GM19035 (cell line): Measurements from ENCODE around the gene BCORL1.
A peak's percentile ranks its signal among the peaks of the same experiment; 100 is the strongest.

Source experiments
- ATAC-seq: cut with Tn5 transposase; IDR thresholded peaks from one replicate; pipeline ENCODE4 v1.9.1; 2021; ENCODE audit not compliant: unreplicated experiment

The BCORL1 gene

DNA sequence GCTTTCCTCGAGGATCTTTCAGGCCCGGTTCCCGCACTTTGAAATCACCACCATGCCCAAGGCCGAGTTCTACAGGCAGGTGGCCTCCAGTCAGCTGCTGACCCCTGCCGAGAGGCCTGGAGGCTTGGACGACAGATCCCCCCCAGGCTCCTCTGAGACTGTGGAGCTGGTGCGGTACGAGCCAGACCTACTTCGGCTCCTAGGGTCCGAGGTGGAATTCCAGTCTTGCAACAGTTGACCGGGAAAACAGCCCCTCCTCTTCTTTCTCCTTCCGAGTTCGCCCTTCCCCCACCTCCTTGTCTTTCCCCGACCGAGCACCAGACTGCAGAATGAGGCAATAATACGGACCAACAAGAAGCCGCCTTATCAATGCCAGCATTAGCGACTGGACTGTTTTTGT, 73.5 kb downstream of the BCORL1 start:
- ATAC-seq: no peak

DNA sequence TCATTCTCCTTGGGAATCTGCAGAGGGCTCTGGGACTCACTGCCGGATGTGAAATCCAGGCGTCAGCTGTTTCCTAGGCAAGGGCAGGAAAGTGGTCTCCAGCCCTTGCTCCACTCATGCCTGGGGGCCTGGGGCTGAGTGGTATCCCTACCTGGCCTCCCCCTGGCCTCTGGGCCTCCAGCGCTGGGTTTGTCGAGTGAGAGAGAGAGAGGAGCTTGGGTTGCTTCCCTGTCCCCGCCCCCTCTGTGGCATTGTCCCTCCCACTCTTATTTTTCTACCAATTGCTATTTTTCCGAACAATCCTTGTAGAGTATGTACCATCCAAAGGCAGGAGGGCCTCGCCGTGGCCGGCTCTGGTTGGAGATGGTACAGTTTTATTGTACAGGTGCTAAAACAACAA, 74.8 kb downstream of the BCORL1 start:
- ATAC-seq: no peak

DNA sequence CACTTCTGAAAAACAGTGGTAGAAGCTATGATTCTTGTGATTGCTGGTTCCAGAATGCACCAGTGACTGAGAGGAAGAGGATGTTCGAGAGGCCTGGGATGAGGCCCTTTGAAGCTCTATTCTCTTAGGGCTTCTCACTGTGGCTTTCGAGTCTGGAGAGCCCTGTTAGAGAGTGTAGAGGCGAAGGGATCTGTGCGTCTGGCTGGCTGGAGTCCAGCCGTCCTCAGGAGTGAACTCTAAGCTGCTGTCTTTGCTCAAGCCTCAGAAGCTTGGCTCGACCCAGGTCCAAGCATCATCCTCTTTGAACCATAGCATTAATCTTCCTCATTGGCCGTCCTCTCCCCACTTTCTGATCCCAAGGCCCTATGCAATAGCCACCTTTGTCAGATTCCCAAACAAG, 76.2 kb downstream of the BCORL1 start:
- ATAC-seq: no peak

DNA sequence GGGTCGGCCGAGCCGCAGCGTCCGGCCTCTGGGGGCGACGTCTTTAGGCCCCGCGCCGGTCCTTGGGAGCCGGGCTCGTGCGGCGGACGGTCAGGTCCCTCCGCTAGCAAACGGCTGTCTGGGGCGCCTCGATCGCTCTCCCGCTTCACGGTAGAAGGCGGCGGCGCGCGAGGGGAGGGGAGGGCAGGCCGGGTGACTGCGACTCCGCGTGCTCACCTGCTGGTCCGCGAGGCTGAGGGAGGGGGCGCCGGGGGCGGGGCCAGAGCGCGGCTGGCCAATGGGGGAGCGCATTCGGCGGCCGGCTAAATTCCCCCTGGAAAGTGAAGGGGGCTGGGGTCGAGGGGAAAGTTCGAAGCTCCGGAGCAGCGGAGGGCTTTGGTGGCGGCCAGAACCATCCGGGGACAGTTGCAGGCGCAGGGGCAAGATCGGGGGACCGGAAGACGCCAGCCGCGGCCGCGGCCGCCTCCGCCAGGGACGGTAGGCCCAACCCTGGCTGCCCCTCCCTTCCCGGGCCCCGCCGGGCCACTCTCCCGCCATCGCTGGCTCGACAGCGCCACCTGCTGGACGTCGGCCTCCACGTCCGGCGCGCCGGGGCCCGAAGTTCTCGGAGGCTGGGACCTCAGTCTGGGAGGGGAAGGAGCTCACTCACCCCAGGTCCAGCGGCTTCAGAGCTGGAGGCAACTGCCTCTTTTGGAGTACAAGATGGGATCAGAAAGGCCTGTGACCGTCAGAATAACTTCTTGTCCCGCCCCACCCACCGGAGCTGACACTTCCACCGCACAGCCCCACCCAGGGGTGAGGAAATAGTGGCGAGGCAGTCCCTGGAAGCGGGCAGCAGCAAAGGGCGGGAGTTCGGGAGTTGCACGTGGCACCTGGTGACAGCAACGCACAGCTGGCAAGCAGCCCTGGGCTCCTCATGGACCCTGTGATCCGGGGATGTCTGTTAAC, 78.0 kb downstream of the BCORL1 start:
- ATAC-seq: peak; percentile 94

DNA sequence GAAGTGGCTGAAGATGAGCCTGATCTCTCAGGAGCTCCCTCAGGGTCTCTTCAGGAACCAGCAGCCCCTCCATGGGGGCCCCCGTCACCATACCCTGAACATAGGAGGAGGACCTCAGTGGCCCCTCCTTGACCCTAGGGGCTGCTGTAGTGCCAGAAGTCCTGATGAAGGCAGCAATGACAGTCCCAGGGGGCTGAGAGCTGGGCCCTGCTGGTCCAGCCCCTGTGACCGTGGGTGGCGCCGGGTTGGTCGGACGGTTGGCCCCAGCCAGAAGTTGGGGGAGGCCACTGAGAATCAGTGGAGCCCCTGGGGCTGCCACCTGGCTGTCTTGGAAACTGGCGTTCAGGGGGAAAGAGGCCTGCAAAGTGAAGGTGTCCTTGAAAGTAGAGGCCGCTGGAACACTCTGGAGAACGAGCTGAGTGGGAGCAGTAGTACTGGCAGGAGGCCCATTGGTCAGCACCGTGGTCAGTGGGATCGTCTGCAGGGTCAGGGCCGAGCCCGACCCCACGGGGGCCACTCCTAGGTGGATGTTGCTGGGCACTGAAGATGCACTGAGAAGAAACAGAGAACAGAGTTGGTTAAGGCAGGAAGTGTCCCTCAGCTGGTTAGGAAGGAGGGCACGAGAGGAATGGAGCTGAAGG, 84.7 kb downstream of the BCORL1 start:
- ATAC-seq: no peak

DNA sequence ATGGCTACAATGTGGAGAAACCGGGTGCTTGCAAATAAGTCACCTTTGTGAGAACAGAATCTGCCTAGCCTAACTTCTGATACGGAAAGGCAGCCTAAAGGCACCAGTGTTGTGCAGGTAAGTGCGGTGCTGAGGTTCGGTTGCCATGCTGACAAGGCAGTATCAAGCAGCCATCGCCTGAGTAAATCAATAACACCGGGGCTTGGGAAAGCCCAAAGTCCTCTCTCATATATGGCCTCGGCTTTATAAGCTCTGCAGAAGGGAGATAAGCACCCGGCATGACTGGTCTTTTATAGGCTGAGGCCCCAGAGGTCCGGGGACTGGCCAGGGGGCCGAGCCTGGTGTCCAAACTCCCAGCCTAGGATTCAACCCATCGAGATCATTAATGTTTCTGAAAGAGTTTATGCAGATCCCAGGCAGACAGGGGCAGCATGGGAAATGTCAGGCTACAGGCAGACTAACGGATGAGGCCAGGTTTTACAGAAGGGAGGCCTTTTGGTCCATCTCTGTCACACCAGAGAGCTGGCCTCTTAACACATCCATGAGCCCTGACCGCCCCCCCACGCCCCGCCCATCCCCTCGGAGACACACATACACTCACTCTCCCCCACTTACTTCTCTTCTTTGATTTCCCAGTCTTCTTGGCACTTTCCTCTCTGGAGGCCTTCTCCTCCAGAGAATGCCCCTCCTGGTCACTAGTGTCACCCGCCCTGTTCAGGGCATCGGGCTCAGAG, 89.3 kb downstream of the BCORL1 start:
- ATAC-seq: no peak

DNA sequence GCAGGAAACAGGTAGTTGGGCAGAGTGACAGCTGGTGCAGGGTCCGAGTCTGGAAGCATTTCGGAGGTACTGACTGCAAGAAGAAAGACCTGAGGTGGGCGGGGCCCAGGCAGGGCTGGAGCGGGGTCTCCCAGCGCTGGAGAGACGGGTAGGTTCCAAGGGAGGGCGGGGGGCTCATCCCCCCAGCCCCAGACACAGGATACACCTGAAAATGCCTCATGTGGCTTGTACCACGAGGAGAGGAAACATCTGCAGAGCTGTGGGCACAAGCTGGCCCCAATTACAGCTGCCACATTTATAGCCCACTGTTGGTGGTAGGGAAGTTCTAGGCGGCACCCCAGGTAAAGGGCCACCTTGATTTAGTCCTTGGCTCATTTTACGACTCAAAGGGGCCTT, 89.9 kb downstream of the BCORL1 start:
- no peak for ATAC-seq

DNA sequence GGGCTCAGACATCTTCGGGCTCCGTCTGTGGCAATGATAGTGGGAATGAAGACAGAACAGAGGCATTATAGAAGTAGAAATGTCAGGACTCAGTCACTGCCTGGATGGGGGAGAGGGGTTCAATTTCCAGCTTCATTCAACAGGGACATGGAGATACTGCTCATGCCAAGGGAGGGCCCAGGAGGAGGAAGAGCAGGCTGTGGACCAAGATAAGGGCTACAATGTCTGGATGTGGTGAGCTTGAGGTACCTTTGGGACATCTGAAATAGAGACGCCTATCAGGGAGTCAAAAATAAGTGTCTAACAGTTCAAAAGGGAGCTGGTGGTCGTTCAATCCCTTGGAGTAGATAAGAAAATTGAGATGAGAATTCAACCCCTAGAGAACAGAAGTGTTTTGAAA, 93.3 kb downstream of the BCORL1 start:
- no peak for ATAC-seq

DNA sequence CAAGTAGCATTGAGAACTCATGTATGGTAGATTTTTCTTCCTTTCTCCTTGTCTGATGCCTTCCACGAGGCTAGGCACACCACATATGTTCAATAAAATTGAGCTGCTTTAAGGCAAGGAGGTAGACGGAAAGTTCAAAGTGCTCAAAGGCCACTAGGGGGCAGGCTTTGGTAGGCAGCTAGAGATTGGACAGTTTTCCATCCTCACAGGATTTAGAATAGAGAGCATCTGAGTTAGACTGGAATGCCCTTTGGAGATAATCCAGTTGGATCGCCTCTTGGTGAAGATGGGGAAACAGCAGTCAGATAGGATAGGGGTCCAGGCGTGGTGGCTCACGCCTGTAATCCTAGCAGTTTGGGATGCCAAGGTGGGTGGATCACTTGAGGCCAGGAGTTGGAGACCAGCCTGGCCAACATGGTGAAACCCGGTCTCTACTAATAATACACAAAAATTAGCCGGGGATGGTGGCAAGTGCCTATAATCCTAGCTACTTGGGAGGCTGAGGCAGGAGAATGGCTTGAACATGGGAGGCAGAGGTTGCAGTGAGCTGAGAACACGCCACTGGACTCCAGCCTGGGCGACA, 97.5 kb downstream of the BCORL1 start:
- ATAC-seq: no peak

DNA sequence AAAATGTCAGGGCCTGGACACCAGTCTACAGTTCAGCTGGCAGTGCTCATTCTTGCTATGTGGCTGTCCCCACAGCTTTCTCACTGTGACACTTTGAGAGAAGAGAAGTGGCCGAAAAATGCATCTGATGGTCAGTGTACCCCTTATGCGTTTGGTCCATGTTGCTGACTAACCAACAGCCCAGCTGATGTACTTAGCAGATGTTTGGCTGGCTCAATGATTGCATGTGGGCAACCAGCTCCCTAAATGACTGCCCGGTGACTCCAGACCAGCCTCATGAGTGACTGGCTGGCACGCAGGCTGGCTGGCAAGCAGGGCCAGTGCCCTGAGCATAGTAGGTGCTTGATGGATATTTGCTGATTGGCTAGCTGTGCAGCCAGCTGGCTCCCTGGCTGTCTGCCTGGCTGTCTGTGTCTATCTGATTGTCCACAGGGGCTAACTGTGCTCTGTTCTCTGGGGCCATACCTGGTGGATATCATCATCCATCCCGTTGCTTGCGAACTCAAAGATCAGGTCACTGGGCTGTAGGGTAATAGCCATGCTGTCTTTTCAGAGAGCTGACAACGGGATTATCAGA, 98.4 kb downstream of the BCORL1 start:
- no peak for ATAC-seq

DNA sequence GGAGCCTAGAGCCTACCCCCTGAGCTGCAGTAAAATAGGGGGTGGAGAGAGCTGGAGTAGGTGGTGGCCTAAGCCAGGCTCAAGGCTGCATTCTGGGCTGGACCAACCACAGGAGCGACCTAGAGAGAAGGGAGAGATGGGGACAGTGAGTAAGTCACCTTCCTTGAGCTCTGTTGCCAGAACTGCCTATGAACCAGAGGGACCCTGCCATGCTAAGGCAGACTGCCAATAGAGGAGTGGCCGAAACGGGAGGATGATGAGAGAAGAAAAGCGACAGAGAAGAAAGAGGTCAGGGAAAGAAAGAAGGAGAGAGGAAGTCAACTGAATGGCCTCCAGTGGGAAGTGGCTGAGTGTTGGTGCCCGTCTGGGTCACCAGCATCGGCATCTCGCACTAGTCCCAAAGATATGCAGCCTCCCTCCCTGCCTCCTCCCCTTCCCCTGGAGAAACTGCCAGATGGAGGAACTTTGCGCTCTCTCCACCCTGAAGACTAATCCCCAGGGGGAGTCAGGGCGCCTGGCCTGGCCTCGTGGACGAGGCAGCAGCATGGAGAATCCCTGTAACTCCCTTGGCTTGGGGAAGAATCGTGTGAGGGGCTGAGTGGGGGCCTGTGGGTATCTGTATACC, 99.1 kb downstream of the BCORL1 start:
- ATAC-seq: no peak

DNA sequence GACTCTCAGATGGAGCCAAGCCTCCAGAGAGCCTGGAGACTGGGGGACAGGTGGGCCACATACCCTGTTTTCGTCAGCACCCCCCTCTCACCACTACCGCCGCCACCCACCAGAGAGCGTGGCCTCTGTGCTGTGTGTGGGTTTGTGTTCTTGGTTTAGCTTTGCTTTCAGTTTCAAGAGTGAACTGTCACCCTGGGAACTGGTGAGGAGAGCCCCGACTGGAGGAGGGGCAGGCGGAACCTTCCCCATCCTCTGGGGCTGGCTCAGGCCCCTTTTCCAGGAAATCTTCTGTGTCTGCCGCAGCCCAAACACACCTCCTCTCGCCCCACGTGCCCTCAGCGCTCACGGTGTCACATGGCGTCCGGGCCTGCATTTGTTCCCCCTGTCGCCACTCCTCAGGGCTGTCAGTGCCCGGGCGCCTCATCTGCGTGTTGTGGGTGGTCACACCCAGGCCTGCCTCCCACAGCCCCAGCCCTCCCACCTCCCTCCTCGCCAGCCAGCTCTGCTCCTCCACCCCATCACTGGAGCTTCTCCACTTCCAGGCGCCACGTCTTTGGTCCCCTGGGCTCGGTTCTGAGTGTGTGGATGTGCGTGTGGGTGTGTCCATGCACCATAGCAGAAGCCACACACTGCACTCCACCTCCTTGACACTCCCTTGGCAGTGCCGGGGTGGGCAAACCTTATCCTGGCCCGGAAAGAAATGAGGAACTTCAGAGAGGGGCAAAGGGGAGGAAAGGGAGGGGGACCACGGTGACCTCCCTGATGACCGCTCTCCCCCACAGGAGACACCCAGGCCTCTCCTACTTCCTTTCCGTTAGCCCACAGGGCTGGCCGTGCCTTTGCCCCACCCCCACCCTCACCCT, 100.0 kb downstream of the BCORL1 start:
- peak; percentile 68 for ATAC-seq

DNA sequence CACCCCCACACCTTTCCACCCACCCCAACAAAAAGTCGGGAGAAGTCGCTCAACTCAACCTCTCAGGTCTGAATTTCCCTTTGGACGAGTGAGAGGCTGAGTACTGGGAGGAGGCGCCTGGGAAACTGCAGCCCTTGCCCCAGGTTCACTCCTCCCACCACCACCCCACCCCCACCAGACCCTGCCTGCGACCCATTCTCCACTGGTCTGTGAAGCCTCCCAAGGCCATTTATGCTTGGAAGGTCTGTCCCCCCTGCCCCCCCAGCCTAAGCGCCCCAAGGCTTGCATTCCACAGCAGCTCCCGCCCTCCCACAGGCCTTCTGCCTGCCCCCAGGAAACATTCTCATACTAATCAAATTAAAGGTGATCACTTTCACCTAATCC, 100.7 kb downstream of the BCORL1 start:
- ATAC-seq: no peak

DNA sequence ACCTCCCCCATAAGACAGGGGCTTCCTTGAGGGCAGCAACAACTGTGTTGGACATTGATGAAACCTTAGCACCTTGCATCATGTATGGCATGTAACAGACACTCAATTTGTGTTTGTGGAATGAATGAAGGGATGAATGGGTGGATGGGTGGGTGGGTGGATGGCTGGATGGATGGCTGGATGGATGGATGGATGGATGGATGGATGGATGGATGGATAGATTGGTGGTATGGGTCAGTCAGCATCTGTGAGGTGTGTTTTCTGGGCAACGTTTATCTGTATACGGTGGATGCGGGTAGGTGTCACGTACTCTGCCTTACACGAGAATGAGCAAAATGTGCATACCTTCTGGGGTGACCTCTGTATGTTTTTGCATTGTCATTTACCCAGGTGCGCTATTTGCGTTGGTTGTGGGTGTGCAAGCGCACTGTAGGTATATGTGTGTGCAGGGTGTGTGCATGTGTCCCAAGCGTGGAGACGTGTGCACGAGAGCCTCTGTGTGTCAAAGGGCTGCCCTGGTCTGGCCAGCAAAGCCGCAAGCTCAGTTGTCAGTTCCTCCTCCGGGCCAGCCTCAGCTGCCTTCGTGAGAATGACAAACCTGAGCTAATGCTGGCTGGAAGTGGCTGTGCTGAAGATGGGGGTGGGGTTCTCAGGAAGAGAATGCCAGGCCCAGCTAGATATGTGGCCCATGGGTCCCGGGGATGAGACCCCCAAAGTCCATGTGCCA, 101.4 kb downstream of the BCORL1 start:
- peak; percentile 30 for ATAC-seq

DNA sequence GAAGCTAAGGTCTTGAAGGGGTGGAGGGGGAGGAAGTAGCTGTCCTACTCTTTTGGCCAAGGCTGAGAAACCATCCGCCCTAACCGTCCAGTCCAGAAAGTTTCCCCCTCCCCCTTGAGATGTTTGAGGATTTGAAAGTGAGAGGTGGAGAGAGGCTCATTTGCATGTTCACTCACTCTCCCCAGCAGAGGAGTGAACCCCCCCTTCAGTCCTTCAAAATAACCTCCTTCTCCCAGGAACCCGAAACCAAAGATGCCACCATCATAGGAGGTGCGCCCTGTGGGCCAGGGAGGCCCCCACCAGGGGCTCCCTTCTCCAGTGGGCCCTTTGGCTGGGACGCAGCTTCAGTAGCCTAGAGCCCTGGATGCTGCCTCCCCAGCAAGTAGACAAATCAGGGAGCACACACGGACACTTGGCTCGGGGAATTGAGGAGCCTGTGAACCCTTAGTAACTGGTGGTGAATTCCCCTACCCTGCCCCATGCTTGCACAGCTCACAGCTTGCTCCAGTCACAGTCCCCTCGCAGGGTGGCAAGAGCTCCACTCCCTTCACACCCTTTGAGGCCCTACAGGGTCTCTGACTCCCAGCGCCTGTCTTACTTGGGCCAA, 102.3 kb downstream of the BCORL1 start:
- ATAC-seq: peak; percentile 37

DNA sequence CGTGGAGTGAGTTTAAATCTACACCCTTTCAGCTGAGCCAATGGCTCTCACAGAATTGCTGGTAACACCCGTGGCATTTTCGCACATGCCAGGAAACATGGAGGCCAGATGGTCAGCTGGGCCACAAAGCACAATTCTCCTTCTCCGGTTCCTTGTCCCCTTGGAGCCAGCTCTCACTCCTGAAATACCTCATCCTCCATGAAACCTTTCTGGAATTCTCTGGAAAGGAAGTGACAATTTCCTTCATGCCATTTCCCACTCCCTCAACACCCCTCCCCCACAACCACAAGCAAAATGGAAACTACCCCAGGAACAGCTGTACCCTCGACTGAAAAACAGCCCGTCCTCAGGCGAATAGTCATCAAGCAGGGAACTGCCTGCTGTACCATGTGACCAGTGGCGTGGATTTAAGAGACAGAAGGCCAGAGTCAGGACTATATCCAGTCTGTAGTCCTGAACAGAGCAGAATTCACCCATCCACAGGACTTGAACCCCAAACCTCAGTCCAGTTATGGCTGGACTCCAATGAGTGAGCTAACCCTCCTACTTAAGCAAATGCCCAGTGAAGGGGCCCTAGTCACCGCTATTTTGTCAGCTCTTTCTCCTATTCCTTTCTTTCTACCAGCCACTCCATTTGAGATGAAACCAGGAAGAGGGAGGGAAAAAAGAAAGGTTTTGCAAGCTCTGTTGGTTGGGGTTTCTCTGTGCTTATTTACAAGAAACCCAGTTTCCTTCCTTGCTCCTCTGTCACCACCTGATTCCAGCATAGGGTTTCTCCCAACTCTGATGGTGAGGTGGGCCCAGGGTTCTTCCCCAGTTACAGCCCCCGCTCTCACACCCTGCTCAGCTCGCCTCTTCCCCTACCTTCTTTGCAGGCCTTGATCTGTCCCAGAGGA, 103.4 kb downstream of the BCORL1 start:
- ATAC-seq: no peak

DNA sequence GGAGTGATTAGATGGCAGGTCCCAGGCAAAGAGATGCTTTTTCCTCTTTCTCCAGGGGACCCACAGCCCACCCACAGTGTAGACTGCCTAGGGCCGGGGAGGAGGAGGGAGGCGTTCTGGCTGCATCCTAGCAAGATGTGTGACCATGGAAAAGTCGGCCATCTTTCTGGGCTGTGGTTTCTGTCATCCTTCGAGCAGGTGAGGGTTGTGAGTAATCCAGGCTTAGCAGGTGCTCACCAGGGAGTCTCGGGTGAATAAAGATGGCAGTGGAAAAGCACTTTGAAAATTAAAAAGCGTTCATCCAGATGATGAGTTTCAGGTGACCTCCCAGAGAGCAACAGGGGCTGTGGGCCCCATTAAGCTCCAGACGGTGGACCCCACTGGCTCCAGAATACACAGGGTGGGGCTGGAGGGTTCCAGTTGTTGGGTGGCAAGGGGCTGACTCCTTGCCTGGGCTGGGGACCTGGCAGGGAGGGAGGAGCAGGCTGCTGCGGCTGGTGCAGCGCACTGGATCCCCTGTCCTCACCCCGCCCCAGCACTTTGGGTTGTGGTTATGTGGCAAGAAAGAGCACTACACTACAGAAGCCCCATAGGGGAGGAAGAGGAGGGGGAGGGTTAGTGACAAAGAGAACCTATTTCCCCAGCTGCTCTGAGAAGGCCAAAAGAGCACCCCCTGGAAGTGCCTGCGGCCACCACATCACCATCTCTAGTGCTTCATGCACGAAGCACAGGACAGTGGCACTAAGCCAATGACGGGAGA, 104.2 kb downstream of the BCORL1 start:
- peak; percentile 41 for ATAC-seq
